ENCODE measurements around the gene MPRIP. TPM values are rescaled to one million over a fixed set of nuclear protein-coding genes. Genes with fewer than 3 reads are reported as not detected.

MPRIP gene
- total RNA-seq, 1 experiment from 2014 or later: 140 TPM

DNA sequence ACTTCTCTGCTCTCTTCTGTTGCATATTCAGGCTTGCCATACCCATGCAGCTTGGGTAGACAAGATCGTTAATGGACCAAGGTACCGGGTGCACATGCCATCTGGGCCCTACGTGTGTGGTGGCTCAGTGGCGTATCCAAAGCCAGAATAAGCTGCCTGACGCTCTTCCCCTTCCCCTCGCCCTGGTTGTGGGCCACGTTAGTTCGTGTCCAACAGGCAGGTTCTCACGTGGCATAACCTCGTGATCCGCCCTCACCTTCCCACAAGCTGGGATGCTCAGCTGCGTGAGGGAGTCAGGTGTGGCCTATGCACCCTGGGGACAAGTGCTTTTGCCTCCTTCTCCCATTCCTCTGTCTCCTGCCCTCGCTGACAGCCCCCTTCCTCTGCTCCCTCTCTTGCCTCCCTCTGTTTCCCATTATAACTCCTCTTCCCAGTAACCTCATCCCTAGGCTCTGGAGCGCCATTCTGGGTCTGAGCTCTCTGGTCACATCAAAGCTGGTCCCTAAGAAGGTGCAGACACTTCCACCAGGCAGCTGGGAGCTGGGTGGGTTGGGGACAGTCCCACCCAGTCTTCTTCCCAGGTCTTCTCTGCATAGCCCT is 86.3 kb downstream of the MPRIP start (continued):
- TF ChIP-seq, protein P1, sequence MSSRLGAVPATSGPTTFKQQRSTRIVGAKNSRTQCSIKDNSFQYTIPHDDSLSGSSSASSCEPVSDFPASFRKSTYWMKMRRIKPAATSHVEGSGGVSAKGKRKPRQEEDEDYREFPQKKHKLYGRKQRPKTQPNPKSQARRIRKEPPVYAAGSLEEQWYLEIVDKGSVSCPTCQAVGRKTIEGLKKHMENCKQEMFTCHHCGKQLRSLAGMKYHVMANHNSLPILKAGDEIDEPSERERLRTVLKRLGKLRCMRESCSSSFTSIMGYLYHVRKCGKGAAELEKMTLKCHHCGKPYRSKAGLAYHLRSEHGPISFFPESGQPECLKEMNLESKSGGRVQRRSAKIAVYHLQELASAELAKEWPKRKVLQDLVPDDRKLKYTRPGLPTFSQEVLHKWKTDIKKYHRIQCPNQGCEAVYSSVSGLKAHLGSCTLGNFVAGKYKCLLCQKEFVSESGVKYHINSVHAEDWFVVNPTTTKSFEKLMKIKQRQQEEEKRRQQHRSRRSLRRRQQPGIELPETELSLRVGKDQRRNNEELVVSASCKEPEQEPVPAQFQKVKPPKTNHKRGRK (CRISPR knock-in tag; IDR thresholded peaks at IDR 0.05; ENCODE audit: borderline replicate concordance): no peak
- TF ChIP-seq OVOL2 (CRISPR knock-in tag; IDR thresholded peaks at IDR 0.05; ENCODE audit: borderline replicate concordance) (no peak), JAZF1 (CRISPR knock-in tag; IDR thresholded peaks at IDR 0.05) (no peak), ZBTB21 (CRISPR knock-in tag; IDR thresholded peaks at IDR 0.05; ENCODE audit: borderline replicate concordance) (no peak), MYBL2 (CRISPR knock-in tag; IDR thresholded peaks at IDR 0.05) (no peak), TCF7 (CRISPR knock-in tag; IDR thresholded peaks at IDR 0.05; ENCODE audit: low read depth) (no peak)
- TF ChIP-seq, protein P2, sequence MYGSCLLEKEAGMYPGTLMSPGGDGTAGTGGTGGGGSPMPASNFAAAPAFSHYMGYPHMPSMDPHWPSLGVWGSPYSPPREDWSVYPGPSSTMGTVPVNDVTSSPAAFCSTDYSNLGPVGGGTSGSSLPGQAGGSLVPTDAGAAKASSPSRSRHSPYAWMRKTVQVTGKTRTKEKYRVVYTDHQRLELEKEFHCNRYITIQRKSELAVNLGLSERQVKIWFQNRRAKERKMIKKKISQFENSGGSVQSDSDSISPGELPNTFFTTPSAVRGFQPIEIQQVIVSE (CRISPR knock-in tag; IDR thresholded peaks at IDR 0.05; ENCODE audit: borderline replicate concordance): no peak

DNA sequence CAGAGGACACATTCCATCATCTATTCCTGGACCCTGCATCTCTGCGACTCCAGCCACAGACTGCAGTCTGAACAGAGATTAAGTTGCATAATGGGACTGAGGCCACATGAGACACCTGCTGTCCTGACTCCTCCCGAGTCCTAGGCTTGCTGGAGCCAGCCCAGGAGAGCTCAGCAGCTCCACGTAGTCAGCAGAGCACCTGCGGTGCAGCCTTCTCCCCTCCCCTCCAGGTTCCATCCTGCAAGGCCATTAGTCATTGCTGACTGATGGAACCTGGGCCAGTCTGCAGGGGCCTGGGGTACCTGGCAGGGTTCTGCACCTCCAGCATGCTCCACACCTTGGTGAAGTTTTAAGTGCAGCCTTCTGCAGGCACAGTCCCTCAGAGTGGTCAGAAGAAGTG is 87.2 kb downstream of the MPRIP start:
- Mint-ChIP-seq H3K4me3 (no peak overlapping the region), H3K27ac (peak overlapping the region; percentile 71), H3K36me3 (no peaks in the 10 kb centered on the region), H3K4me1 (0 out of 2 replicates have a peak, but pooled peaks cover 4% of the 10 kb centered on the region), H3K27me3 (ENCODE audit: low read depth) (no peaks in the 10 kb centered on the region), H3K9me3 (no peaks in the 10 kb centered on the region)
- TF ChIP-seq GABPB1 (CRISPR knock-in tag; IDR thresholded peaks at IDR 0.05) (no peak), ZNF416 (CRISPR knock-in tag; IDR thresholded peaks at IDR 0.05) (no peak), PRRX2 (CRISPR knock-in tag; IDR thresholded peaks at IDR 0.05) (no peak), ZNF232 (CRISPR knock-in tag; IDR thresholded peaks at IDR 0.05) (no peak), NR2C2 (CRISPR knock-in tag; IDR thresholded peaks at IDR 0.05) (no peak), ZNF317 (CRISPR knock-in tag; IDR thresholded peaks at IDR 0.05; ENCODE audit: borderline replicate concordance, low read depth) (no peak), EMX1 (CRISPR knock-in tag; IDR thresholded peaks at IDR 0.05) (no peak), ELF4 (CRISPR knock-in tag; IDR thresholded peaks at IDR 0.05; ENCODE audit: low read depth) (no peak), MXD4 (CRISPR knock-in tag; IDR thresholded peaks at IDR 0.05; ENCODE audit: borderline replicate concordance) (no peak), RORB (CRISPR knock-in tag; IDR thresholded peaks at IDR 0.05) (no peak), NR1H2 (CRISPR knock-in tag; IDR thresholded peaks at IDR 0.05) (no peak)
- TF ChIP-seq, protein P3, sequence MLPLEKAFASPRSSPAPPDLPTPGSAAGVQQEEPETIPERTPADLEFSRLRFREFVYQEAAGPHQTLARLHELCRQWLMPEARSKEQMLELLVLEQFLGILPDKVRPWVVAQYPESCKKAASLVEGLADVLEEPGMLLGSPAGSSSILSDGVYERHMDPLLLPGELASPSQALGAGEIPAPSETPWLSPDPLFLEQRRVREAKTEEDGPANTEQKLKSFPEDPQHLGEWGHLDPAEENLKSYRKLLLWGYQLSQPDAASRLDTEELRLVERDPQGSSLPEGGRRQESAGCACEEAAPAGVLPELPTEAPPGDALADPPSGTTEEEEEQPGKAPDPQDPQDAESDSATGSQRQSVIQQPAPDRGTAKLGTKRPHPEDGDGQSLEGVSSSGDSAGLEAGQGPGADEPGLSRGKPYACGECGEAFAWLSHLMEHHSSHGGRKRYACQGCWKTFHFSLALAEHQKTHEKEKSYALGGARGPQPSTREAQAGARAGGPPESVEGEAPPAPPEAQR (CRISPR knock-in tag; IDR thresholded peaks at IDR 0.05): no peak
- TF ChIP-seq, protein P4, sequence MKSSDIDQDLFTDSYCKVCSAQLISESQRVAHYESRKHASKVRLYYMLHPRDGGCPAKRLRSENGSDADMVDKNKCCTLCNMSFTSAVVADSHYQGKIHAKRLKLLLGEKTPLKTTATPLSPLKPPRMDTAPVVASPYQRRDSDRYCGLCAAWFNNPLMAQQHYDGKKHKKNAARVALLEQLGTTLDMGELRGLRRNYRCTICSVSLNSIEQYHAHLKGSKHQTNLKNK (CRISPR knock-in tag; IDR thresholded peaks at IDR 0.05): no peak
- TF ChIP-seq, protein P5, sequence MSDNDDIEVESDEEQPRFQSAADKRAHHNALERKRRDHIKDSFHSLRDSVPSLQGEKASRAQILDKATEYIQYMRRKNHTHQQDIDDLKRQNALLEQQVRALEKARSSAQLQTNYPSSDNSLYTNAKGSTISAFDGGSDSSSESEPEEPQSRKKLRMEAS (CRISPR knock-in tag; IDR thresholded peaks at IDR 0.05): no peak
- ChIA-PET POLR2A (no interaction called here), CTCF (interaction anchor here (1.0 to 8.1 kb wide), 5 partner anchors 13 to 140 kb away, joined by 3 to 77 read pairs (median 5); no protein-coding TSS in a partner anchor)
- no peak for ATAC-seq
- DNase-seq (ENCODE audit: low spot score): no peak
